Measurements from ENCODE around the gene CHP2.

CHP2 gene

GRCh38 chr16:23771027-23771426 lies 16.2 kb downstream of the CHP2 start:
- Histone ChIP-seq H3K4me3 (ENCODE audit: low read depth in 1 of 5, low read length in 5 of 5) (no peak overlapping the region), H3K4me1 (ENCODE audit: control insufficient read depth in 5 of 5, insufficient read depth in 5 of 5, low read length in 5 of 5) (no peaks in the 10 kb centered on the region), H3K9me3 (ENCODE audit: control insufficient read depth in 5 of 5, low read length in 5 of 5) (peaks cover 0 to 2% (median 0%) of the 10 kb centered on the region in 5 donors), H3K36me3 (ENCODE audit: control insufficient read depth in 5 of 5, insufficient read depth in 5 of 5, low read length in 5 of 5) (no peaks in the 10 kb centered on the region), H3K9ac (ENCODE audit: low read length in 5 of 5) (no peak overlapping the region), H3K27ac (ENCODE audit: low read depth, low read length) (no peak overlapping the region), H3K27me3 (ENCODE audit: control insufficient read depth in 5 of 5, insufficient read depth in 4 of 5, low read length in 5 of 5) (peaks cover 0 to 2% (median 0%) of the 10 kb centered on the region in 5 donors)

- H3K4me1 ChIP-seq (ENCODE audit: control insufficient read depth in 5 of 5, insufficient read depth in 5 of 5, low read length in 5 of 5): no peaks in the 10 kb centered on the region
- H3K27me3 ChIP-seq (ENCODE audit: control insufficient read depth in 5 of 5, insufficient read depth in 4 of 5, low read length in 5 of 5): peaks cover 0 to 2% (median 0%) of the 10 kb centered on the region in 5 donors
- H3K27ac ChIP-seq (ENCODE audit: low read depth, low read length): no peak overlapping the region
- no peaks in the 10 kb centered on the region for H3K9me3 ChIP-seq (ENCODE audit: control insufficient read depth in 5 of 5, low read length in 5 of 5)
- H3K4me3 ChIP-seq (ENCODE audit: low read depth in 1 of 5, low read length in 5 of 5): no peak overlapping the region
- H3K36me3 ChIP-seq (ENCODE audit: control insufficient read depth in 5 of 5, insufficient read depth in 5 of 5, low read length in 5 of 5): no peaks in the 10 kb centered on the region
- H3K9ac ChIP-seq (ENCODE audit: low read length in 5 of 5): no peak overlapping the region
These were observed 16.8 kb downstream of the CHP2 start for GRCh38 chr16:23771642-23772041.

GRCh38 chr16:23773339-23773738 lies 18.5 kb downstream of the CHP2 start:
- Histone ChIP-seq H3K27ac (ENCODE audit: low read depth, low read length) (no peak overlapping the region), H3K4me3 (ENCODE audit: low read depth in 1 of 5, low read length in 5 of 5) (no peak overlapping the region), H3K27me3 (ENCODE audit: control insufficient read depth in 5 of 5, insufficient read depth in 4 of 5, low read length in 5 of 5) (peaks cover 0 to 2% (median 0%) of the 10 kb centered on the region in 5 donors), H3K36me3 (ENCODE audit: control insufficient read depth in 5 of 5, insufficient read depth in 5 of 5, low read length in 5 of 5) (no peaks in the 10 kb centered on the region), H3K9ac (ENCODE audit: low read length in 5 of 5) (no peak overlapping the region), H3K9me3 (ENCODE audit: control insufficient read depth in 5 of 5, low read length in 5 of 5) (no peaks in the 10 kb centered on the region), H3K4me1 (ENCODE audit: control insufficient read depth in 5 of 5, insufficient read depth in 5 of 5, low read length in 5 of 5) (no peaks in the 10 kb centered on the region)

GRCh38 chr16:23781176-23781575 lies 26.4 kb downstream of the CHP2 start:
- no peak overlapping the region for H3K9ac ChIP-seq (ENCODE audit: low read length in 5 of 5)
- no peak overlapping the region for H3K4me3 ChIP-seq (ENCODE audit: low read depth in 1 of 5, low read length in 5 of 5)
- H3K27me3 ChIP-seq (ENCODE audit: control insufficient read depth in 5 of 5, insufficient read depth in 4 of 5, low read length in 5 of 5): peaks cover 0 to 4% (median 2%) of the 10 kb centered on the region in 5 donors
- no peak overlapping the region for H3K27ac ChIP-seq (ENCODE audit: low read depth, low read length)
- no peaks in the 10 kb centered on the region for H3K4me1 ChIP-seq (ENCODE audit: control insufficient read depth in 5 of 5, insufficient read depth in 5 of 5, low read length in 5 of 5)
- H3K9me3 ChIP-seq (ENCODE audit: control insufficient read depth in 5 of 5, low read length in 5 of 5): no peaks in the 10 kb centered on the region
- H3K36me3 ChIP-seq (ENCODE audit: control insufficient read depth in 5 of 5, insufficient read depth in 5 of 5, low read length in 5 of 5): no peaks in the 10 kb centered on the region

- Histone ChIP-seq H3K9me3 (ENCODE audit: control insufficient read depth in 5 of 5, low read length in 5 of 5) (no peaks in the 10 kb centered on the region), H3K4me1 (ENCODE audit: control insufficient read depth in 5 of 5, insufficient read depth in 5 of 5, low read length in 5 of 5) (peaks cover 0 to 2% (median 0%) of the 10 kb centered on the region in 5 donors), H3K27ac (ENCODE audit: low read depth, low read length) (no peak overlapping the region), H3K27me3 (ENCODE audit: control insufficient read depth in 5 of 5, insufficient read depth in 4 of 5, low read length in 5 of 5) (peaks cover 0 to 4% (median 2%) of the 10 kb centered on the region in 5 donors), H3K4me3 (ENCODE audit: low read depth in 1 of 5, low read length in 5 of 5) (no peak overlapping the region), H3K36me3 (ENCODE audit: control insufficient read depth in 5 of 5, insufficient read depth in 5 of 5, low read length in 5 of 5) (no peaks in the 10 kb centered on the region), H3K9ac (ENCODE audit: low read length in 5 of 5) (no peak overlapping the region)
These were observed 30.1 kb downstream of the CHP2 start for GRCh38 chr16:23784811-23785447.

- no peak overlapping the region for H3K9ac ChIP-seq (ENCODE audit: low read length in 5 of 5)
These were observed 31.0 kb downstream of the CHP2 start for GRCh38 chr16:23785842-23786241.

GRCh38 chr16:23786964-23787561 lies 32.2 kb downstream of the CHP2 start:
- H3K9ac ChIP-seq (ENCODE audit: low read length in 5 of 5): no peak overlapping the region
- peaks cover 0 to 2% (median 0%) of the 10 kb centered on the region in 5 donors for H3K4me1 ChIP-seq (ENCODE audit: control insufficient read depth in 5 of 5, insufficient read depth in 5 of 5, low read length in 5 of 5)
- H3K27ac ChIP-seq (ENCODE audit: low read depth, low read length): no peak overlapping the region
- no peaks in the 10 kb centered on the region for H3K9me3 ChIP-seq (ENCODE audit: control insufficient read depth in 5 of 5, low read length in 5 of 5)
- H3K4me3 ChIP-seq (ENCODE audit: low read depth in 1 of 5, low read length in 5 of 5): no peak overlapping the region
- H3K36me3 ChIP-seq (ENCODE audit: control insufficient read depth in 5 of 5, insufficient read depth in 5 of 5, low read length in 5 of 5): no peaks in the 10 kb centered on the region
- peaks cover 0 to 4% (median 1%) of the 10 kb centered on the region in 5 donors for H3K27me3 ChIP-seq (ENCODE audit: control insufficient read depth in 5 of 5, insufficient read depth in 4 of 5, low read length in 5 of 5)

More at GRCh38 chr16:23785842-23786241, 31.0 kb downstream of the CHP2 start:
- Histone ChIP-seq H3K27me3 (ENCODE audit: control insufficient read depth in 5 of 5, insufficient read depth in 4 of 5, low read length in 5 of 5) (peaks cover 0 to 4% (median 2%) of the 10 kb centered on the region in 5 donors), H3K36me3 (ENCODE audit: control insufficient read depth in 5 of 5, insufficient read depth in 5 of 5, low read length in 5 of 5) (no peaks in the 10 kb centered on the region), H3K27ac (ENCODE audit: low read depth, low read length) (no peak overlapping the region), H3K9me3 (ENCODE audit: control insufficient read depth in 5 of 5, low read length in 5 of 5) (no peaks in the 10 kb centered on the region), H3K4me1 (ENCODE audit: control insufficient read depth in 5 of 5, insufficient read depth in 5 of 5, low read length in 5 of 5) (peaks cover 0 to 2% (median 0%) of the 10 kb centered on the region in 5 donors), H3K4me3 (ENCODE audit: low read depth in 1 of 5, low read length in 5 of 5) (no peak overlapping the region)

- Histone ChIP-seq H3K27me3 (ENCODE audit: control insufficient read depth in 5 of 5, insufficient read depth in 4 of 5, low read length in 5 of 5) (no peaks in the 10 kb centered on the region), H3K9me3 (ENCODE audit: control insufficient read depth in 5 of 5, low read length in 5 of 5) (no peaks in the 10 kb centered on the region), H3K27ac (ENCODE audit: low read depth, low read length) (no peak overlapping the region), H3K4me3 (ENCODE audit: low read depth in 1 of 5, low read length in 5 of 5) (no peak overlapping the region), H3K36me3 (ENCODE audit: control insufficient read depth in 5 of 5, insufficient read depth in 5 of 5, low read length in 5 of 5) (no peaks in the 10 kb centered on the region), H3K4me1 (ENCODE audit: control insufficient read depth in 5 of 5, insufficient read depth in 5 of 5, low read length in 5 of 5) (peaks cover 0 to 2% (median 0%) of the 10 kb centered on the region in 5 donors), H3K9ac (ENCODE audit: low read length in 5 of 5) (no peak overlapping the region)
These were observed 33.9 kb downstream of the CHP2 start for GRCh38 chr16:23788685-23789084.

GRCh38 chr16:23795378-23795777 lies 40.6 kb downstream of the CHP2 start:
- no peaks in the 10 kb centered on the region for H3K36me3 ChIP-seq (ENCODE audit: control insufficient read depth in 5 of 5, insufficient read depth in 5 of 5, low read length in 5 of 5)
- no peak overlapping the region for H3K27ac ChIP-seq (ENCODE audit: low read depth, low read length)
- no peak overlapping the region for H3K9ac ChIP-seq (ENCODE audit: low read length in 5 of 5)

GRCh38 chr16:23796941-23797340 lies 42.1 kb downstream of the CHP2 start:
- Histone ChIP-seq H3K27ac (ENCODE audit: low read depth, low read length) (no peak overlapping the region), H3K27me3 (ENCODE audit: control insufficient read depth in 5 of 5, insufficient read depth in 4 of 5, low read length in 5 of 5) (no peaks in the 10 kb centered on the region), H3K9ac (ENCODE audit: low read length in 5 of 5) (no peak overlapping the region), H3K9me3 (ENCODE audit: control insufficient read depth in 5 of 5, low read length in 5 of 5) (no peaks in the 10 kb centered on the region), H3K4me3 (ENCODE audit: low read depth in 1 of 5, low read length in 5 of 5) (no peak overlapping the region), H3K4me1 (ENCODE audit: control insufficient read depth in 5 of 5, insufficient read depth in 5 of 5, low read length in 5 of 5) (peaks cover 0 to 3% (median 0%) of the 10 kb centered on the region in 5 donors), H3K36me3 (ENCODE audit: control insufficient read depth in 5 of 5, insufficient read depth in 5 of 5, low read length in 5 of 5) (no peaks in the 10 kb centered on the region)

More at GRCh38 chr16:23795378-23795777, 40.6 kb downstream of the CHP2 start:
- Histone ChIP-seq H3K27me3 (ENCODE audit: control insufficient read depth in 5 of 5, insufficient read depth in 4 of 5, low read length in 5 of 5) (no peaks in the 10 kb centered on the region), H3K9me3 (ENCODE audit: control insufficient read depth in 5 of 5, low read length in 5 of 5) (no peaks in the 10 kb centered on the region), H3K4me1 (ENCODE audit: control insufficient read depth in 5 of 5, insufficient read depth in 5 of 5, low read length in 5 of 5) (no peaks in the 10 kb centered on the region), H3K4me3 (ENCODE audit: low read depth in 1 of 5, low read length in 5 of 5) (no peak overlapping the region)
